Omental fat pad (tissue), 4 donors: ENCODE results near the gene GDPD4. TPM values are rescaled to one million over a fixed set of nuclear protein-coding genes. Genes with fewer than 3 reads are reported as not detected.

ENCODE experiments used
- ATAC-seq: fragments of 150-250 bp; one replicate; pipeline ENCODE4 v1.9.1; 2016; ENCODE audit warnings: mild to moderate bottlenecking, moderate library complexity; ENCODE audit not compliant: low FRiP score
- DNase-seq: peaks from one replicate; pipeline ENCODE4 v3.0.0-alpha.2; 2019; ENCODE audit warnings: low spot score
- CTCF ChIP-seq, 3 donors: fragments of 450-650 bp; IDR thresholded peaks; one replicate each; pipeline ENCODE4 v1.5.1; 2016 to 2017; ENCODE audit warnings: antibody characterized with exemption in 3 of 3, mild to moderate bottlenecking in 3 of 3, moderate library complexity in 2 of 3
- total RNA-seq, 4 donors: library from RNA; depleted of rRNA; stranded (reverse); fragments of >200 nt; gene quantifications; one replicate each; pipeline ENCODE4 v1.1.0, GENCODE V29; 2016

The GDPD4 gene
- total RNA-seq, 4 donors from 2014 or later: not detected

- no peak for TF ChIP-seq CTCF (IDR thresholded peaks at IDR 0.05)
- DNase-seq (no peak), ATAC-seq (no peak)
Measured at GRCh38 chr11:77284476-77285468, 16.7 kb downstream of the GDPD4 start.

- no peak for TF ChIP-seq CTCF (IDR thresholded peaks at IDR 0.05)
- DNase-seq (no peak), ATAC-seq (no peak)
Measured at GRCh38 chr11:77283101-77283500, 18.4 kb downstream of the GDPD4 start.

GRCh38 chr11:77278595-77279506 lies 22.6 kb downstream of the GDPD4 start:
- DNase-seq: no peak
- no peak for TF ChIP-seq CTCF (IDR thresholded peaks at IDR 0.05)
- no peak for ATAC-seq

GRCh38 chr11:77276271-77276670 lies 25.2 kb downstream of the GDPD4 start:
- no peak for ATAC-seq
- TF ChIP-seq CTCF (IDR thresholded peaks at IDR 0.05): no peak
- DNase-seq: no peak

- DNase-seq (no peak), ATAC-seq (no peak)
- no peak for TF ChIP-seq CTCF (IDR thresholded peaks at IDR 0.05)
Measured at GRCh38 chr11:77270921-77271320, 30.6 kb downstream of the GDPD4 start.

GRCh38 chr11:77269484-77270123 lies 31.9 kb downstream of the GDPD4 start:
- no peak for TF ChIP-seq CTCF (IDR thresholded peaks at IDR 0.05)
- ATAC-seq (no peak), DNase-seq (no peak)
